PC-9 (cell line): Measurements from ENCODE around the gene RNF121.

Source experiments
- CTCF ChIP-seq: fragments of 200-600 bp; sonication (generic); conservative IDR thresholded peaks from 2 replicates; pipeline ENCODE4 v1.6.1; 2017; ENCODE audit warnings: mixed run types, antibody characterized with exemption, mild to moderate bottlenecking, moderate library complexity
- EZH2 ChIP-seq: fragments of 200-600 bp; sonication (generic); IDR thresholded peaks from 2 replicates; pipeline ENCODE4 v1.8.0; 2017; ENCODE audit warnings: antibody characterized with exemption, low read depth

DNA sequence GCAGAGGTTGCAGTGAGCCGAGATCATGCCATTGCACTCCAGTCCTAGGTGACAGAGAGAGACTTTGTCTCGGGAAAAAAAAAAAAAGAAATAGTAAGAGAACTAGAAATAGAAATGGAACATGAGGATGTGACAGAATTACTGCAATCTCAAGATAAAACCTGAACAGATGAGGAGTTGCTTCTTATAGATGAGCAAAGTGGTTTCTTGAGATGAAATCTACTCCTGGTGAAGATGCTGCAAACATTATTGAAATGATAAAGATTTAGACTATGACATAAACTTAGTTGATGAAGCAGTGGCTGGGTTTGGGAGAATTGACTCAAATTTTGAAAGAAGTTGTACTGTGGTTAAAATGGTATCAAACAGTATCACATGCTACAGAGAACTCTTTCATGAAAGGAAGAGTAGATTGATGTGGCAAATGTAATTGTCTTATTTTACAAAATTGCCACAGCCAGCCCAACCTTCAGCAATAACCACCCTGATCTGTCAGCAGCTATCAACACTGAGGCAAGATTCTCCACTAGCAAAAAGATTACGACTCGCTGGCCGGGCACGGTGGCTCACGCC, 14.1 kb upstream of the RNF121 start:
- TF ChIP-seq CTCF (no peak), EZH2 (no peak)
